Inflammatory macrophage (primary cell): ENCODE data around the gene INPP5A.
"Not testable (repeated sequence)": the region's sequence is repeated elsewhere in the genome, so short reads cannot be mapped to it uniquely, and the experiment has no call there.

Experiments used
- DNase-seq, 2 donors: peaks; one replicate each; pipeline ENCODE4 v3.0.0-alpha.2; 2020 to 2022

Gene INPP5A

GRCh38 chr10:132564690-132565089 is 27.1 kb downstream of the INPP5A start:
- no peak for DNase-seq

GRCh38 chr10:132565516-132566209 is 28.1 kb downstream of the INPP5A start:
- DNase-seq = no peak

GRCh38 chr10:132566892-132567291 is 29.3 kb downstream of the INPP5A start:
- DNase-seq = no peak

- no peak for DNase-seq
Measured at GRCh38 chr10:132570265-132570664, 32.7 kb downstream of the INPP5A start.

GRCh38 chr10:132570771-132571649 is 33.4 kb downstream of the INPP5A start:
- DNase-seq = peak; percentile 54 to 60

- peak in 1 of 2 donors; percentile 17 for DNase-seq
Measured at GRCh38 chr10:132571650-132572544, 34.3 kb downstream of the INPP5A start.

- no peak for DNase-seq
Measured at GRCh38 chr10:132572545-132572937, 35.0 kb downstream of the INPP5A start.

GRCh38 chr10:132572946-132573345 is 35.4 kb downstream of the INPP5A start:
- DNase-seq = not testable (repeated sequence)

- DNase-seq = no peak
Measured at GRCh38 chr10:132574288-132574687, 36.7 kb downstream of the INPP5A start.

GRCh38 chr10:132574783-132575319 is 37.3 kb downstream of the INPP5A start:
- no peak for DNase-seq

- DNase-seq = peak; percentile 82 to 89
Measured at GRCh38 chr10:132575320-132576201, 38.0 kb downstream of the INPP5A start.

- no peak for DNase-seq
Measured at GRCh38 chr10:132576671-132577349, 39.2 kb downstream of the INPP5A start.

- DNase-seq = peak; percentile 28 to 70
Measured at GRCh38 chr10:132577350-132578003, 39.9 kb downstream of the INPP5A start.

GRCh38 chr10:132578287-132578951 is 40.8 kb downstream of the INPP5A start:
- no peak for DNase-seq

GRCh38 chr10:132579027-132579859 is 41.7 kb downstream of the INPP5A start:
- no peak for DNase-seq

- no peak for DNase-seq
Measured at GRCh38 chr10:132580143-132580542, 42.6 kb downstream of the INPP5A start.

- no peak for DNase-seq
Measured at GRCh38 chr10:132580617-132581016, 43.0 kb downstream of the INPP5A start.

- DNase-seq = no peak
Measured at GRCh38 chr10:132582137-132582536, 44.5 kb downstream of the INPP5A start.

GRCh38 chr10:132582771-132583170 is 45.2 kb downstream of the INPP5A start:
- no peak for DNase-seq
